NCI-H748 treated with DMSO at 0.1 percent for 48 hours (cell line): ENCODE data around the gene RHBDD1.

ENCODE experiments used
- DNase-seq: peaks from one replicate; lab custom pipeline; 2025; lab: John Stamatoyannopoulos, UW

The RHBDD1 gene

DNA sequence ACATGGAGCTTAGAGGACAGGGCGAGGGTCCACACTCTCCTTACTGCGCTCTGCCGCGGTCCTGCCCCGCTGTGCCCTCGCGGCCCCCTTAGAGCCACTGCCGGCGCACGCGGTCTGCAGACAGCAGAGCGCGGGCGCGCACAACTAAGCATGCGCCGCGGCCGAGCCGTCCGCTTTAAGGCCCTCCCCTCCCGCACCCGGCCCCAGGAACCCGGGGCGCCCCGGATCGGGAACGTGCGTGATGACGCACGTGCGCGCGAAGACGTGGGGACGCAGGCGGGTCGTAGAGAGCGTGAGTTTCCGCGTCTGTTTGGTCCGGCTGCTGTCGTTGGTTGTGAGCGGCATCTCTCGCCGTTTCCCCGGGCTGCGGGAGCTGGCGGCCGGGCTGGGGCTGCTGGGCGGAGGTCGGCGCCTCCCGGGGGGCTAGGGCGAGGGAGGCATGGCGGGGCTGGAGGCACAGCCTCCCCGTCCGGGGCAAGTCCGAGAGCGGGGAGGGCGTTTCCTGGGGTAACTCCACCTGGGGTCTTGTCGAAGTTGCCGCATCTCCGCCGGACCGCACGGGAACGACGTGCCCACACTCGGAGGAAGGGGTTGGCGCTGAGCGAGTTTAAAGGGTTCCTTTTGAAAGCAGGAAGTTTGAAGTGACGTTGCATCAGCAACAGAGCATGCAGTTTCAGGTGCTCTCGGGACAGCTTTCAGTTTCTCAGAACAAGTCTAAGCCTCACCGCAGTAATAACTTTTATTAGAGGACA is at the start of gene RHBDD1:
Gene RHBDD1 (plus strand): TSS at position 259 of the 752 bp plus-strand sequence. CDS start 28,640 bp downstream, outside the sequence.
- DNase-seq, result peak; percentile 78

GRCh38 chr2:226788064-226788463 is 47.8 kb upstream of the RHBDD1 start:
- no peak for DNase-seq

GRCh38 chr2:226788881-226789490 is 46.9 kb upstream of the RHBDD1 start:
- no peak for DNase-seq

DNA sequence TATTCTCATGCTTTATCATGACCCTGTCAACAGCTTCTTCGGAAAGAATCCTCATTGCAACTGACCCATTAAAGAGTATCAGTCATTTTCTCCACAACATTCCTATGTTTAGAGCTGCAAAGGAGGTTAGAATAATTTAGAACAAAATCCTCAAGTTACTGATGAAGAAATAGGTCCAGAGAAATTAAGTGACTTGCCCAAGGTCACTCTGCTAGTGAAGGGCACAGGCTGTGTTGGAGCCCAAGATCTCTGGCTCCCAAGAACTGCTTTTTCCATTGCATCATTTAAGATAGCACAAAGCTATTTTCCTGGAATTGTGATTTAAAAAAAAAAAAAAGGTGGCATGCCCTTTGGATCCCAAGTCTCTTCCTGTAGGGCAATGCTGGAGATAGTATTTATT is 45.8 kb upstream of the RHBDD1 start:
- DNase-seq, result no peak

- no peak for DNase-seq
These were observed 45.4 kb upstream of the RHBDD1 start for GRCh38 chr2:226790431-226790830.

GRCh38 chr2:226791056-226791486 is 44.8 kb upstream of the RHBDD1 start:
- peak; percentile 57 for DNase-seq

DNA sequence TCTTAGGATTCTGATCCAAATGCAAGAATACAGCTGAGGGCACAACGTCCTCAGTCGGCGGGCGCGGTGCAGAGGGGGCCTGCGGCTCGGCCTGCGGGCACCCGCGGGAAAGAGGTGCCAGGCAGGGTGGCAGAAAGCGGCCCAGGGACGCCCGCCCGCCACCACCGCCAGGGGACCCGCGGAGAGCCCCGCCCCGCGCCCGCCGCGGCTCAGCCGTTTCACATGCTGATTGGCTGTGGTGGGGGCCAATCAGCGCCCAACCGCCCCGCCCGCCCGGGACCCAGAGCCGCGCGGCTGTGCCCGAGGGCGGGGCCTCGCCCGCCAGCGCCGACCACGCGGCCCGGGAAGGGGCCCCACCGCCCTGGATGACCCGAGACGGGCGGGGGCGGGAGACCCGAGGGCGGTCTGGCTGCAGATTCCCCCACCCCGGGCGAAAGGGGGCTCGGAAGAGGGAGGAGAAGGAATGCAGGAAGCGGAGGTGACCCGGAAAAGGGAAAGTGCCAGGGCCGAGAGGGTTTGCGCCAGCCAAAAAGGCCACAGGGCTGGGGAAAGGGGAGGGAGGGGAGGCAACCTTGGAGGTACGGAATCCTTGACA is 44.3 kb upstream of the RHBDD1 start:
- DNase-seq, result peak; percentile 63

GRCh38 chr2:226792155-226792881 is 43.5 kb upstream of the RHBDD1 start:
- DNase-seq, result no peak

GRCh38 chr2:226793646-226794045 is 42.2 kb upstream of the RHBDD1 start:
- no peak for DNase-seq

- DNase-seq, result no peak
These were observed 41.6 kb upstream of the RHBDD1 start for GRCh38 chr2:226794196-226794661.

- no peak for DNase-seq
These were observed 41.1 kb upstream of the RHBDD1 start for GRCh38 chr2:226794751-226795171.

DNA sequence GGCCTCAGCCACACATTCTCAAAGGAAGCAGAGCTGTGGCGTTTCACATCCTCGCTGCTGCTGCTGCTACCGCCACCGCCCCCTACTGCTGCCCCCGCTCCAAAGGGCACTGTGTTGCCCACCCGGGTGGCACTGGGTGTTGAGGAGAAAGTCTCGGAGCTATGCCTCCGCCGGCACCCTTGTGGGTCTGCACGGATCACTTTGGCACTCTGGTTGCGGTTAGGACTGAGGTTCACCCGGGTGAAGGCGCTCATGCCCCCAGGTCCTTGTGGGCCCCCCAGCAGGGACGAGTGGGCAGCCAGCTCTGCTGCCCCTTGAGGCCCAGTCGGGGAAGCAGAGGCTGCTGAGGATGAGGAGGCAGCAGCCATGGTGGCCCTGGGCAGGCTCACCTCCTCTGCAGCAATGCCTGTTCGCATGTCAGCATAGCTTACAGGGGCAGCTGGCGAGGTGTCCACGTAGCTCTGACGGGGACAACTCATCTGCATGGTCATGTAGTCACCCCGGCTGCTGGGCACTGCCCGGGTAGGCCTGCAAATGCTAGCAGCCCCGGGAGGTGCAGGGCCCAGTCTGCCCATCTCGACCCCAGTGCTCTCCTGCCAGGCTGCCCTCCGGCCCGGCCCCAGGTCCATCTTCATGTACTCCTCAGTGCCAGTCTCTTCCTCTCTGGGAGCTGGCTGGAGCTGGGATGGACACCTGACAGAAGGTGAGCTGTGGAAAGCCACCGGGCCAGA is 40.4 kb upstream of the RHBDD1 start:
- no peak for DNase-seq

DNA sequence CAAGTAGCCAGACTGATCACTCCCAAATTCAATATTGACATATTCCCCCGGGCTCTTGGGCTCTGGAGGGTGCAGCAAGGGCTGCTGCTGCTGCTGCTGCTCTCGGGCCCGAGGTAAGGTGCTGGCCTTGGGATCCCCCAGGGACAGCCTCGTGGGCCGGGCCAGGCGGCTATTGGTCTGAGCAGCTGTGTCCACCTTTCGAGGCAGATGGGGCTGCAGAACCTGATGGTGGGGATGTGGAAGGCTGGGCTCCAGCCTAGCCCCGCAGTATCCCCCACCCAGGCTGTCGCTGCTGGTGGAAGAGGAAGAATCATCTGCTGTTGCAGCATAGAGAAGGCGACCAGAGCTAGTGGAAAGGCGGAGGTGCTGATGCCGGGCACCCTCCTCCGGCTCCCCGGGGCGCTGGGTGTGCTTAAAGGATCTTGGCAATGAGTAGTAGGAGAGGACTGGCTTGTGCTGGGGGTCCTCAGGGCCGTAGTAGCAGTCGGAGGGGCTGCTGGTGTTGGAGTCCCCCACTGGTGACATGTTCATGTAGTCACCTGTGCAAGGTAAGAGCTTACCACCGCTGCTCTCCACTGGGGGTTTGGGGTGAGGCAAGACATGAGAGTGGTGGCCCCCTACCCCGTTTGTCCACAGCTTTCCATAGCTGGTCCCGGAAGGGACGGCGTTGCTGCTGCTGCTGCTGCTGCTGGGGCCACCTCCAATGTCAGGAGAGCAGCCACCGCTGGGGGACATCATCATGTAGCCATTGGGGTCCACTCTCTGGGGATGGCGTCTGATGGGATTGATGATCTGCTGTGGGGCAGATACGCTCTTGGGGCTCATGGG is 39.6 kb upstream of the RHBDD1 start:
- DNase-seq, result no peak

- no peak for DNase-seq
These were observed 39.0 kb upstream of the RHBDD1 start for GRCh38 chr2:226796840-226797288.

DNA sequence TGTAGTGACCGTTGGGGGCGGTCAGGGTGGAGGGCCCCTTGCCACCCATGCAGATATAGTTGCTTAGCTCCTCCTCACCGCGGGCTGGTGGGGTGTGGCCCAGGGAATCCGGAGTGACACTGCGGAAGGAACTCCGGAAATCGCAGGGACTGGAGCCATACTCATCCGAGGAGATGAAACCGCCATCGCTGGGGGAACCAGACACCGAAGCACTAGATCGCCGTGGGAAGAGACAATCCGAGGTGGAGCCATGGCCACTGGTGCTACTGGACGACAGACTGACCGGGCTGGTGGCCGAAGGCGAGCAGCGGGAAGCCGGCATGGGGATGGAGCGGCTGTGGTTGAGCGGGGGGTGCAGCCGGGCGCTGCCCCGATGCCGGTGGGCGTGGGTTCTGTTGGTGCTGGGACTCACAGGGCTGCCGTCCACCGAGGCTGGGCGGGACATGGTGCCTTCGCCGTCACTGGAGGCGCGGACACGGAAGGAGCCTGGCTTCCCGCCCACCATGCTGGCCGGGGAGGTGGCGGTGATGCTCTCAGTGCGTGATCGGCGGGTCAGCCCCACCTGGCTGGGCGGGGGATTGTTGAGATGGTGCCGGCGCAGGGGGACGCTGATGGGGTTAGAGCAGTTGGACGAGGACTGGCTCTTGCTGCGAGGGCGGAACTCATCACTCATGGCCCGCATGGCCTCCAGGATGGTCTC is 38.4 kb upstream of the RHBDD1 start:
- DNase-seq, result no peak

DNA sequence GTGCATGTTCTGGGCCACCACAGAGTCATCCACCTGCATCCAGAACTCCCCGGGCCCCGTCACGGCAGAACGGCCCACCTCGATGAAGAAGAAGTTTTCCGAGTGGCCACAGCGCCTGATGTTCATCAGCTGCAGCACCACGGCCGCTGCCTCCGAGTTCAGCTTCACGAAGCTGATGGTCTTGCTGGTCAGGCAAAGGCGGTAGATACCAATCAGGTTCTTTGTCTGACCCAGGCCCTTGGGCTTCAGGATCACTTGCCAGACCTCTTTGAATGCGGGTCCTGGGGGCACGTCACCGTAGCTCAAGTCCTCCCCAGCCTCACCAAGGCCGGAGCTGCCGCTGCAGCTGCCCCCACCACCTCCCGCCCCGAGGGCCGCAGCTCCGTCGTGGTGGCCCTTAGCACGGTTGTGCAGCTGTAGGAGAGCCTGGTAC is 37.8 kb upstream of the RHBDD1 start:
- no peak for DNase-seq

DNA sequence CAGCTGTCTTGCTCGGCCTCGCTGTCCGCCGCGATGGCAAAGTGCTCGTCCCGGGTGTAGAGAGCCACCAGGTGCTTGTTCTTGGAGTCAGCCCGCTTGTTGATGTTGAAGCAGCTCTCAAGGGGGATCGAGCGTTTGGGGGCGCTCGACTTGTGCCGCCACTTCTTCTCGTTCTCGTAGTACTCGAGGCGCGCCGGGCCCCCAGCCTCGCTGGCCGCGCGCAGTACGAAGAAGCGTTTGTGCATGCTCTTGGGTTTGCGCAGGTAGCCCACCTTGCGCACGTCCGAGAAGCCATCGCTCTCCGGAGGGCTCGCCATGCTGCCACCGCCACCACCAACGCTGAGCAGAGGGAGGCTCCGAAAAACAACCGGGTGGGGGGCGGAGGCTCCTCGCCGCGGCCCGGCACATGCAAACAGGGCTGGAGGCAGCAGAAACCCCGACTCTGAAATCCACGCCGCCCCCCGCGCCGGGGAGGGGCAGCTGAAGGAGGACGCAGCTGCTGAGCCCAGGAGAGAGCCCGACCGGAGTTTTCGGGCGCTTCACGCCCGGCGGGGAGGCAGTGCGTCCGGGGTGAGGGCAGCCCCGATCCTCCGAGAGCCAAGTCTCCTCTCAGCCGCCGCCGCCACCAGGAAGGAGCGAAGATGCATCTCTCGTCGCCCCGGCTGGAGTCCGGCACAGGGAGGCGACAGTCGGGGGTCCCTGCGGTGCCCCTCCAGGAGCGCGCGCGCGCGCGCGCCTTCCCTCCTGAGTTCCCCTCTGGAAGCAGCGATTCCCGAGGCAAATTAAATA is 37.2 kb upstream of the RHBDD1 start:
- peak; percentile 21 for DNase-seq

- DNase-seq, result peak; percentile 47
These were observed 36.5 kb upstream of the RHBDD1 start, which contains the start of gene IRS1 for GRCh38 chr2:226799211-226799975. TSS of gene IRS1 (minus strand) at chr2:226799820. CDS start at chr2:226798738, 1,082 bp downstream.
